HG03558 (cell line): ENCODE results near the gene CELF4.

Source experiments
- ATAC-seq: cut with Tn5 transposase; IDR thresholded peaks from one replicate; pipeline ENCODE4 v1.9.1; 2021; ENCODE audit warnings: moderate number of reproducible peaks; ENCODE audit not compliant: unreplicated experiment; ENCODE audit errors: extremely low read depth

Gene CELF4

GRCh38 chr18:37575646-37576045, 10.0 kb upstream of the CELF4 start:
- no peak for ATAC-seq

GRCh38 chr18:37574113-37574512, 8.5 kb upstream of the CELF4 start:
- no peak for ATAC-seq

GRCh38 chr18:37572736-37573135, 7.1 kb upstream of the CELF4 start:
- ATAC-seq, result no peak

GRCh38 chr18:37571266-37571665, 5.7 kb upstream of the CELF4 start:
- ATAC-seq, result no peak

GRCh38 chr18:37570336-37570930, 4.8 kb upstream of the CELF4 start:
- ATAC-seq, result no peak

- ATAC-seq, result no peak
Observed at GRCh38 chr18:37568671-37569070, 3.1 kb upstream of the CELF4 start.

GRCh38 chr18:37567994-37568359, 2.4 kb upstream of the CELF4 start:
- ATAC-seq, result no peak

GRCh38 chr18:37567061-37567993, 1.7 kb upstream of the CELF4 start:
- no peak for ATAC-seq

- no peak for ATAC-seq
Observed at GRCh38 chr18:37566479-37567060, 972 bp upstream of the CELF4 start.

GRCh38 chr18:37565977-37566478, 430 bp upstream of the CELF4 start:
- no peak for ATAC-seq

GRCh38 chr18:37564711-37565100, 892 bp downstream of the CELF4 start:
- no peak for ATAC-seq

GRCh38 chr18:37563931-37564392, 1.6 kb downstream of the CELF4 start:
- no peak for ATAC-seq

- no peak for ATAC-seq
Observed at GRCh38 chr18:37561986-37562385, 3.6 kb downstream of the CELF4 start.

GRCh38 chr18:37560003-37560402, 5.6 kb downstream of the CELF4 start:
- no peak for ATAC-seq

GRCh38 chr18:37559194-37559593, 6.4 kb downstream of the CELF4 start:
- ATAC-seq, result no peak

- no peak for ATAC-seq
Observed at GRCh38 chr18:37554399-37554787, 11.2 kb downstream of the CELF4 start.

- no peak for ATAC-seq
Observed at GRCh38 chr18:37553633-37554398, 11.8 kb downstream of the CELF4 start.

GRCh38 chr18:37552286-37552685, 13.3 kb downstream of the CELF4 start:
- ATAC-seq, result no peak

GRCh38 chr18:37551846-37552245, 13.8 kb downstream of the CELF4 start:
- ATAC-seq, result no peak

- no peak for ATAC-seq
Observed at GRCh38 chr18:37551249-37551648, 14.3 kb downstream of the CELF4 start.
